ENCODE data around the gene HOXD12. TPM values are rescaled to one million over a fixed set of nuclear protein-coding genes. Genes with fewer than 3 reads are reported as not detected.

Gene HOXD12
- polyA plus RNA-seq, 1 donor (not counting 4 experiments of a cell fraction or from before 2014, with no cell fraction given): not detected

GRCh38 chr2:176128982-176129796 is 29.6 kb downstream of the HOXD12 start, which contains the start of gene HOXD8:
TSS of gene HOXD8 (plus strand) at chr2:176129705. CDS start at chr2:176130367, 662 bp downstream.
- TF ChIP-seq CTCF (optimal IDR thresholded peaks at IDR 0.05 in 1 of 3, IDR thresholded peaks at IDR 0.05 in 1 of 3, conservative IDR thresholded peaks at IDR 0.05 in 1 of 3; ENCODE audit: extremely low read depth in 1 of 3, insufficient read depth in 2 of 3, low read length in 3 of 3) (no peak), EZH2 (IDR thresholded peaks at IDR 0.05; ENCODE audit: low read length) (peak; percentile 43)
- no peak within 1 kb of the TSS for H2AFZ ChIP-seq (ENCODE audit: control insufficient read depth, low read length)
- no peak within 1 kb of the TSS for H3K9ac ChIP-seq (ENCODE audit: control insufficient read depth, extremely low read depth, insufficient read depth, low read length)

GRCh38 chr2:176129813-176130146 is 30.2 kb downstream of the HOXD12 start:
- TF ChIP-seq CTCF (optimal IDR thresholded peaks at IDR 0.05 in 1 of 3, IDR thresholded peaks at IDR 0.05 in 1 of 3, conservative IDR thresholded peaks at IDR 0.05 in 1 of 3; ENCODE audit: extremely low read depth in 1 of 3, insufficient read depth in 2 of 3, low read length in 3 of 3) (no peak), EZH2 (IDR thresholded peaks at IDR 0.05; ENCODE audit: low read length) (no peak)
- Histone ChIP-seq H3K9me1 (ENCODE audit: control insufficient read depth, extremely low read depth, insufficient read depth, low read length) (no peaks in the 10 kb centered on the region), H3K9me3 (ENCODE audit: control insufficient read depth, low read depth, low read length) (no peaks in the 10 kb centered on the region), H3K4me2 (ENCODE audit: control insufficient read depth, extremely low read depth, insufficient read depth, low read depth, low read length) (peak overlapping the region; percentile 46), H3K79me2 (ENCODE audit: control insufficient read depth, insufficient read depth, low read length) (no peaks in the 10 kb centered on the region), H4K20me1 (ENCODE audit: control insufficient read depth, extremely low read depth, insufficient read depth, low read length) (no peaks in the 10 kb centered on the region), H3K4me3 (ENCODE audit: control insufficient read depth in 2 of 3, extremely low read depth in 1 of 3, insufficient read depth in 2 of 3, low read depth in 1 of 3, low read length in 3 of 3) (peak overlapping the region in 1 of 3 experiments; percentile 27), H3K9ac (ENCODE audit: control insufficient read depth, extremely low read depth, insufficient read depth, low read length) (no peak overlapping the region), H2AFZ (ENCODE audit: control insufficient read depth, low read length) (no peak overlapping the region), H3K27me3 (ENCODE audit: control insufficient read depth, extremely low read depth, insufficient read depth, low read length) (peaks cover 93% of the 10 kb centered on the region), H3K36me3 (ENCODE audit: control insufficient read depth in 2 of 2, extremely low read depth in 1 of 2, insufficient read depth in 2 of 2, low read length in 2 of 2) (no peaks in the 10 kb centered on the region), H3K27ac (ENCODE audit: control insufficient read depth, insufficient read depth, low read length) (no peak overlapping the region), H3K4me1 (ENCODE audit: control insufficient read depth, extremely low read depth, insufficient read depth, low read length) (no peaks in the 10 kb centered on the region)
- DNase-seq (ENCODE audit: low read depth, low spot score): no peak
- dilution Hi-C loops (cut with MboI; ENCODE audit: extremely low pct_ligation_motif_present, low sequenced_read_pairs): no loop called here
- no peak for FAIRE-seq

More at GRCh38 chr2:176128982-176129796, 29.6 kb downstream of the HOXD12 start, which contains the start of gene HOXD8:
- peaks cover 93% of the 10 kb centered on the region for H3K27me3 ChIP-seq (ENCODE audit: control insufficient read depth, extremely low read depth, insufficient read depth, low read length)
- dilution Hi-C loops (cut with MboI; ENCODE audit: extremely low pct_ligation_motif_present, low sequenced_read_pairs): no loop called here
- no peak within 1 kb of the TSS for H3K27ac ChIP-seq (ENCODE audit: control insufficient read depth, insufficient read depth, low read length)
- H3K9me1 ChIP-seq (ENCODE audit: control insufficient read depth, extremely low read depth, insufficient read depth, low read length): no peaks in the 10 kb centered on the region
- H3K4me1 ChIP-seq (ENCODE audit: control insufficient read depth, extremely low read depth, insufficient read depth, low read length): no peaks in the 10 kb centered on the region
- H3K36me3 ChIP-seq (ENCODE audit: control insufficient read depth in 2 of 2, extremely low read depth in 1 of 2, insufficient read depth in 2 of 2, low read length in 2 of 2): no peaks in the 10 kb centered on the region
- FAIRE-seq: no peak
- H4K20me1 ChIP-seq (ENCODE audit: control insufficient read depth, extremely low read depth, insufficient read depth, low read length): no peaks in the 10 kb centered on the region
- H3K79me2 ChIP-seq (ENCODE audit: control insufficient read depth, insufficient read depth, low read length): no peaks in the 10 kb centered on the region
- DNase-seq (ENCODE audit: low read depth, low spot score): no peak
- H3K9me3 ChIP-seq (ENCODE audit: control insufficient read depth, low read depth, low read length): no peaks in the 10 kb centered on the region
- peak within 1 kb of the TSS; percentile 46 for H3K4me2 ChIP-seq (ENCODE audit: control insufficient read depth, extremely low read depth, insufficient read depth, low read depth, low read length)
- peak within 1 kb of the TSS in 2 of 3 experiments; percentile 6 to 27 for H3K4me3 ChIP-seq (ENCODE audit: control insufficient read depth in 2 of 3, extremely low read depth in 1 of 3, insufficient read depth in 2 of 3, low read depth in 1 of 3, low read length in 3 of 3)

Measured in keratinocyte (primary cell).